ENCODE results near the gene CSHL1.
A peak's percentile ranks its signal among the peaks of the same experiment; 100 is the strongest.
"Not testable (repeated sequence)": the region's sequence is repeated elsewhere in the genome, so short reads cannot be mapped to it uniquely, and the experiment has no call there.

CSHL1 gene

GRCh38 chr17:63898899-63899798, 11.9 kb downstream of the CSHL1 start:
- ATAC-seq (ENCODE audit: low read depth), result peak; percentile 18
- not testable (repeated sequence) for H3K9me3 Mint-ChIP-seq; H3K27ac Mint-ChIP-seq; H3K27me3 Mint-ChIP-seq; H3K4me3 Mint-ChIP-seq; DNase-seq (ENCODE audit: low spot score in 2 of 2); H3K36me3 Mint-ChIP-seq; H3K4me1 Mint-ChIP-seq

GRCh38 chr17:63896524-63897354, 14.3 kb downstream of the CSHL1 start, which contains the start of gene CSH1:
CSH1 (minus strand) TSS chr17:63896574; CDS start chr17:63896511, 63 bp downstream.
- H3K4me1 Mint-ChIP-seq; H3K27ac Mint-ChIP-seq; H3K27me3 Mint-ChIP-seq; H3K36me3 Mint-ChIP-seq; H3K4me3 Mint-ChIP-seq; DNase-seq (ENCODE audit: low spot score in 2 of 2); H3K9me3 Mint-ChIP-seq: not testable (repeated sequence)
- ATAC-seq (ENCODE audit: low read depth), result peak; percentile 67

GRCh38 chr17:63894821-63895220, 16.2 kb downstream of the CSHL1 start:
- not testable (repeated sequence) for H3K27me3 Mint-ChIP-seq; ATAC-seq (ENCODE audit: low read depth); H3K4me1 Mint-ChIP-seq; DNase-seq (ENCODE audit: low spot score in 2 of 2); H3K4me3 Mint-ChIP-seq; H3K36me3 Mint-ChIP-seq; H3K9me3 Mint-ChIP-seq; H3K27ac Mint-ChIP-seq

- ATAC-seq (ENCODE audit: low read depth); H3K4me1 Mint-ChIP-seq; H3K4me3 Mint-ChIP-seq; H3K27me3 Mint-ChIP-seq; H3K9me3 Mint-ChIP-seq; DNase-seq (ENCODE audit: low spot score in 2 of 2); H3K36me3 Mint-ChIP-seq; H3K27ac Mint-ChIP-seq: not testable (repeated sequence)
These were observed 17.0 kb downstream of the CSHL1 start for GRCh38 chr17:63894021-63894420.

GRCh38 chr17:63892316-63893037, 18.6 kb downstream of the CSHL1 start:
- not testable (repeated sequence) for H3K27ac Mint-ChIP-seq; H3K27me3 Mint-ChIP-seq; H3K4me1 Mint-ChIP-seq; H3K9me3 Mint-ChIP-seq; H3K36me3 Mint-ChIP-seq; DNase-seq (ENCODE audit: low spot score in 2 of 2); H3K4me3 Mint-ChIP-seq; ATAC-seq (ENCODE audit: low read depth)

- H3K27ac Mint-ChIP-seq; DNase-seq (ENCODE audit: low spot score in 2 of 2): not testable (repeated sequence)
These were observed 21.8 kb downstream of the CSHL1 start for GRCh38 chr17:63889026-63889848.

GRCh38 chr17:63885119-63885518, 25.9 kb downstream of the CSHL1 start:
- not testable (repeated sequence) for H3K36me3 Mint-ChIP-seq; DNase-seq (ENCODE audit: low spot score in 2 of 2); H3K4me1 Mint-ChIP-seq; H3K9me3 Mint-ChIP-seq; H3K4me3 Mint-ChIP-seq; ATAC-seq (ENCODE audit: low read depth); H3K27ac Mint-ChIP-seq; H3K27me3 Mint-ChIP-seq

More at GRCh38 chr17:63889026-63889848, 21.8 kb downstream of the CSHL1 start:
- peak overlapping the region; percentile 51 for H3K4me3 Mint-ChIP-seq
- H3K27me3 Mint-ChIP-seq, H3K36me3 Mint-ChIP-seq, H3K4me1 Mint-ChIP-seq, H3K9me3 Mint-ChIP-seq: not testable (repeated sequence)
- ATAC-seq (ENCODE audit: low read depth), result peak; percentile 90

GRCh38 chr17:63882626-63883126, 28.4 kb downstream of the CSHL1 start:
- peaks cover 14% of the 10 kb centered on the region for H3K4me1 Mint-ChIP-seq
- DNase-seq (ENCODE audit: low spot score in 2 of 2); H3K36me3 Mint-ChIP-seq; H3K27me3 Mint-ChIP-seq; H3K9me3 Mint-ChIP-seq; H3K27ac Mint-ChIP-seq; H3K4me3 Mint-ChIP-seq; ATAC-seq (ENCODE audit: low read depth): not testable (repeated sequence)

GRCh38 chr17:63881935-63882601, 29.0 kb downstream of the CSHL1 start, which contains the start of gene GH2:
GH2 (minus strand) TSS chr17:63881944; CDS start chr17:63881801, 143 bp downstream.
- peak; percentile 54 to 73 for DNase-seq (ENCODE audit: low spot score in 2 of 2)
- H3K36me3 Mint-ChIP-seq, result no peaks in the 10 kb centered on the region
- peak; percentile 78 for ATAC-seq (ENCODE audit: low read depth)
- H3K27ac Mint-ChIP-seq, result no peak within 1 kb of the TSS
- H3K9me3 Mint-ChIP-seq, result no peaks in the 10 kb centered on the region
- H3K4me3 Mint-ChIP-seq, result no peak within 1 kb of the TSS
- no peaks in the 10 kb centered on the region for H3K27me3 Mint-ChIP-seq
- H3K4me1 Mint-ChIP-seq, result peaks cover 14% of the 10 kb centered on the region

- not testable (repeated sequence) for H3K27me3 Mint-ChIP-seq; H3K27ac Mint-ChIP-seq; ATAC-seq (ENCODE audit: low read depth); H3K4me3 Mint-ChIP-seq; H3K36me3 Mint-ChIP-seq; DNase-seq (ENCODE audit: low spot score in 2 of 2); H3K9me3 Mint-ChIP-seq
- peaks cover 14% of the 10 kb centered on the region for H3K4me1 Mint-ChIP-seq
These were observed 29.7 kb downstream of the CSHL1 start for GRCh38 chr17:63881337-63881736.

GRCh38 chr17:63880706-63881105, 30.4 kb downstream of the CSHL1 start:
- no peak for DNase-seq (ENCODE audit: low spot score in 2 of 2)
- no peaks in the 10 kb centered on the region for H3K27me3 Mint-ChIP-seq
- H3K4me1 Mint-ChIP-seq, result peaks cover 14% of the 10 kb centered on the region
- no peaks in the 10 kb centered on the region for H3K9me3 Mint-ChIP-seq
- no peak overlapping the region for H3K4me3 Mint-ChIP-seq
- no peak for ATAC-seq (ENCODE audit: low read depth)
- H3K27ac Mint-ChIP-seq, result no peak overlapping the region
- no peaks in the 10 kb centered on the region for H3K36me3 Mint-ChIP-seq

GRCh38 chr17:63878413-63878812, 32.6 kb downstream of the CSHL1 start:
- Mint-ChIP-seq H3K4me3 (peak overlapping the region; percentile 57), H3K27ac (peak overlapping the region; percentile 3), H3K4me1 (peaks cover 17% of the 10 kb centered on the region)
- H3K36me3 Mint-ChIP-seq; H3K9me3 Mint-ChIP-seq; H3K27me3 Mint-ChIP-seq; DNase-seq (ENCODE audit: low spot score in 2 of 2): not testable (repeated sequence)
- peak; percentile 60 for ATAC-seq (ENCODE audit: low read depth)
